ENCODE results near the gene FSHR. TPM values are rescaled to one million over a fixed set of nuclear protein-coding genes. Genes with fewer than 3 reads are reported as not detected.

The FSHR gene, protein sequence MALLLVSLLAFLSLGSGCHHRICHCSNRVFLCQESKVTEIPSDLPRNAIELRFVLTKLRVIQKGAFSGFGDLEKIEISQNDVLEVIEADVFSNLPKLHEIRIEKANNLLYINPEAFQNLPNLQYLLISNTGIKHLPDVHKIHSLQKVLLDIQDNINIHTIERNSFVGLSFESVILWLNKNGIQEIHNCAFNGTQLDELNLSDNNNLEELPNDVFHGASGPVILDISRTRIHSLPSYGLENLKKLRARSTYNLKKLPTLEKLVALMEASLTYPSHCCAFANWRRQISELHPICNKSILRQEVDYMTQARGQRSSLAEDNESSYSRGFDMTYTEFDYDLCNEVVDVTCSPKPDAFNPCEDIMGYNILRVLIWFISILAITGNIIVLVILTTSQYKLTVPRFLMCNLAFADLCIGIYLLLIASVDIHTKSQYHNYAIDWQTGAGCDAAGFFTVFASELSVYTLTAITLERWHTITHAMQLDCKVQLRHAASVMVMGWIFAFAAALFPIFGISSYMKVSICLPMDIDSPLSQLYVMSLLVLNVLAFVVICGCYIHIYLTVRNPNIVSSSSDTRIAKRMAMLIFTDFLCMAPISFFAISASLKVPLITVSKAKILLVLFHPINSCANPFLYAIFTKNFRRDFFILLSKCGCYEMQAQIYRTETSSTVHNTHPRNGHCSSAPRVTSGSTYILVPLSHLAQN
- polyA plus RNA-seq = not detected
- long read RNA-seq, donor 1 = 0 reads
- long read RNA-seq, donor 2 = 0 reads
- long read RNA-seq, donor 3 = 0 reads
- long read RNA-seq, donor 4 = 0 reads
- long read RNA-seq, donor 5 = 0 reads
- long read RNA-seq, donor 6 = 0 reads
- long read RNA-seq, donor 7 = 0 reads
- long read RNA-seq, donor 8 = 0 reads
- long read RNA-seq, donor 9 = 0 reads
- long read RNA-seq, donor 10 = 0 reads
- long read RNA-seq, donor 11 = 0 reads

DNA sequence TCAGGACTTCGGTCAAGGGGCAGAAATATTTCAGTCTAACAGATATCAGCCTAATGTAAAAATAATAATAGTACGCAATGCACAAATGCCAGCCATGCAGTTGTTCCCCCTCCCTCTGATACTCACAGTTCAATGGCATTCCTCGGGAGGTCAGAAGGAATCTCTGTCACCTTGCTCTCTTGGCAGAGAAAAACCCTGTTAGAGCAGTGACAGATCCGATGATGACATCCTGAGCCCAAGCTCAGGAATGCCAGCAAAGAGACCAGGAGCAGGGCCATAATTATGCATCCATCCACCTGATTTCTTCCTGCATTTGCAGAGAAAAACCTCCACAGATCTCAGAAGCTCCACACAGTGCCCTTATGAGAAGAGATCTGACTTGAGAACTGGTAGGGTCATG, at the start of gene FSHR:
TSS of gene FSHR (minus strand) at position 376 of the 400 bp plus-strand sequence. CDS start at position 278, 98 bp downstream.
- Histone ChIP-seq H3K9me3 (ENCODE audit: control insufficient read depth, low read depth, low read length) (no peaks in the 10 kb centered on the region), H3K4me1 (ENCODE audit: control insufficient read depth, insufficient read depth, low read length) (no peaks in the 10 kb centered on the region), H3K27ac (ENCODE audit: low read length) (no peak within 1 kb of the TSS), H3K4me3 (ENCODE audit: low read length) (no peak within 1 kb of the TSS), H3K27me3 (ENCODE audit: control insufficient read depth, insufficient read depth, low read length) (no peaks in the 10 kb centered on the region), H3K36me3 (ENCODE audit: control insufficient read depth, insufficient read depth, low read length) (no peaks in the 10 kb centered on the region)
- no peak for DNase-seq
- no CpG with 5 or more reads among the region's 4 CpGs for WGBS (ENCODE audit: insufficient coverage, low lambda C conversion rate)

DNA sequence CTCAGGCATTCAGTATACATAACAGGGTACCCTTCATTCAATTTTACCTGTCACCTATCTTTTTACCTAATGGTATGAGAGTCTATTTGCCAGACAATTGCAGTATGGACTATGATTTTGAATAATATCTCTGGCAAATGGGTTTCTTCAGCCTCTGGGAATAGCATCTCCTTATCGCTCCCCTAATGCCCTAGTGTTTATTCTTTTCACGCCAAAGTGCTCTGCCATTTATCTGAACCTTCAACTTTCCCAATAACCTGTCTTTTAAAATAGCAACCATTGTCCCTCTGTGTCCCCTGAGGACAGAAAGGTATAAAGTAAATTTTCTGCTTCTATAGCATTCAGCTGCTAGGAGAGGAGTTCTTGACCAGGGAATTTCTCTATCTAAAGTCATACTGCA, 45.0 kb upstream of the FSHR start:
- H3K27me3 ChIP-seq (ENCODE audit: control insufficient read depth, insufficient read depth, low read length) = no peaks in the 10 kb centered on the region
- DNase-seq = no peak
- no peak overlapping the region for H3K4me3 ChIP-seq (ENCODE audit: low read length)
- no peaks in the 10 kb centered on the region for H3K4me1 ChIP-seq (ENCODE audit: control insufficient read depth, insufficient read depth, low read length)
- H3K9me3 ChIP-seq (ENCODE audit: control insufficient read depth, low read depth, low read length) = no peaks in the 10 kb centered on the region
- no peak overlapping the region for H3K27ac ChIP-seq (ENCODE audit: low read length)
- WGBS (ENCODE audit: insufficient coverage, low lambda C conversion rate) = no CpG with 5 or more reads among the region's 2 CpGs
- no peaks in the 10 kb centered on the region for H3K36me3 ChIP-seq (ENCODE audit: control insufficient read depth, insufficient read depth, low read length)

DNA sequence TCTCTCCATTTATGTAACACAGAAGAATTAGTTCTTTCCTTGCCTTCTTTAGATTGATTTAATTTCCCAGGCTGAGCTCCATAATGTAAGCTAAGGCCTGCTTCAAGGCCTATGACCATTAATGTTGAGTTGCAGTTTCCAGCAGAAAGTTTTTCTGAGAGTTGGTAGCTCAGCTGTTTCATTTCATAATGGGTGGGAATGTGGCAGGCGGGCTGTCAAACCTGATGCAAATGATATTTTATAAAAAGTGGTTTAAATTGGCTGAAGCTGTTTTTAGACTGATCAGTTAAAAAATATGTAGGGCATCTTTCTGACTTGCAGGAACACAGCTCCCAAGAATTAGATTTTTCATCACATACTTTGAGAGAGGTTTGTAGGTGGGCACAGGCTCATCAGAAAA, 40.4 kb upstream of the FSHR start:
- Histone ChIP-seq H3K9me3 (ENCODE audit: control insufficient read depth, low read depth, low read length) (no peaks in the 10 kb centered on the region), H3K27me3 (ENCODE audit: control insufficient read depth, insufficient read depth, low read length) (no peaks in the 10 kb centered on the region), H3K36me3 (ENCODE audit: control insufficient read depth, insufficient read depth, low read length) (no peaks in the 10 kb centered on the region), H3K27ac (ENCODE audit: low read length) (no peak overlapping the region), H3K4me3 (ENCODE audit: low read length) (no peak overlapping the region), H3K4me1 (ENCODE audit: control insufficient read depth, insufficient read depth, low read length) (no peaks in the 10 kb centered on the region)
- DNase-seq = no peak
- WGBS (ENCODE audit: insufficient coverage, low lambda C conversion rate) = no CpG with 5 or more reads among the region's 1 CpG

DNA sequence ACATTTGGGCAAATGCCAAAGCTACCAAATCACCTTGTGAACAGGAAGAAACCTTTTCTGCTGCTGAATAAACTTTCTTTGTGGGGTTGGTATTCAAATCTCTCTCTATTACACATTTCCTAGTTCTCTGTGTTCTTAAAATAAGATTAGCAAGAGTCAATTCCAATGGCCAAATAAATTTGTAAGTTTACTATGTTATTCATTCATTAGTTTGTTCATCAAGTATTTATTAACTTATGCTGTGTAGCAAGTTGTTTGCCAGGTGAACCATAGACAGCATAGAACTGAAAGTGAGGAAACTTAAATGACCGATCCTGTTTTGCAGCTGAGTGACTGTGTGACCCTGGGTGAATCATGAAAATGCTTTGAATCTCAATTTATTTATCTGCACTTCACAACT, 37.7 kb upstream of the FSHR start:
- Histone ChIP-seq H3K36me3 (ENCODE audit: control insufficient read depth, insufficient read depth, low read length) (no peaks in the 10 kb centered on the region), H3K27me3 (ENCODE audit: control insufficient read depth, insufficient read depth, low read length) (no peaks in the 10 kb centered on the region), H3K9me3 (ENCODE audit: control insufficient read depth, low read depth, low read length) (no peaks in the 10 kb centered on the region), H3K4me1 (ENCODE audit: control insufficient read depth, insufficient read depth, low read length) (no peaks in the 10 kb centered on the region), H3K4me3 (ENCODE audit: low read length) (no peak overlapping the region), H3K27ac (ENCODE audit: low read length) (no peak overlapping the region)
- no peak for DNase-seq
- no CpG with 5 or more reads among the region's 1 CpG for WGBS (ENCODE audit: insufficient coverage, low lambda C conversion rate)

DNA sequence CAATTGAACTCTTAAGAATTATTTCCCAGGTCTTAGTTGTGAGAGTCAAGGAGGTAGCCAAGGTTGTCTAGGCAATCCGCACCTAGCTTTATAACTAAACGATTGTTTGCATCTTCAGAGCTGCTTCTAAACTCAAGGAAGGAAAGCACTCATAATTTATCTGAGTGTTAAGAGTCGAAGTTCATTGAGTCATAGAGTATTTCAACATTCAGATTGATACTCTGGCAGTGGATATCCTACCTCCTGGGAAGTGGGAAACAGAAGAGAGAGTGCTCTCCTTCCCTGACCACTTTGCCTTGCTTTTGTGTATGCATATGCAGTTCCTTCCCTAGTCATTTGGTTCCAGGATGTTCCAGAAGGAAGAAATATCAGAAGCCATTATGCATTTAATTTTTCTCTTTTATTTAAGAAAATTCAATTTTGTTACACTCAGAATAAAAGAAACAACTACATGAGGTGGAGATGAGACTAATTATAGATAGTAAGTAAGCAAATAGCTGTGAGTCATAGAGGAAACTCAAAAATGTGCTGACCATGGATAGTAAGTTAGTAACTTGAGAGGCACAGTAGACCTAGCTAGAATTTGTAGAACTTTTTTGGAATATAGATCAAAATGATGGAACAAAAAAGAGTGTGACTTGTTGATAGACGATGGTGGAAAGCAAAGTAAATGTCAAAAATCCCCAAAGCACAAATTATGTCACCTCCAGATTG, 35.4 kb upstream of the FSHR start:
- Histone ChIP-seq H3K4me3 (ENCODE audit: low read length) (no peak overlapping the region), H3K4me1 (ENCODE audit: control insufficient read depth, insufficient read depth, low read length) (no peaks in the 10 kb centered on the region), H3K27me3 (ENCODE audit: control insufficient read depth, insufficient read depth, low read length) (no peaks in the 10 kb centered on the region), H3K9me3 (ENCODE audit: control insufficient read depth, low read depth, low read length) (no peaks in the 10 kb centered on the region), H3K27ac (ENCODE audit: low read length) (no peak overlapping the region), H3K36me3 (ENCODE audit: control insufficient read depth, insufficient read depth, low read length) (no peaks in the 10 kb centered on the region)
- DNase-seq = no peak
- WGBS (ENCODE audit: insufficient coverage, low lambda C conversion rate) = no CpG with 5 or more reads among the region's 4 CpGs

DNA sequence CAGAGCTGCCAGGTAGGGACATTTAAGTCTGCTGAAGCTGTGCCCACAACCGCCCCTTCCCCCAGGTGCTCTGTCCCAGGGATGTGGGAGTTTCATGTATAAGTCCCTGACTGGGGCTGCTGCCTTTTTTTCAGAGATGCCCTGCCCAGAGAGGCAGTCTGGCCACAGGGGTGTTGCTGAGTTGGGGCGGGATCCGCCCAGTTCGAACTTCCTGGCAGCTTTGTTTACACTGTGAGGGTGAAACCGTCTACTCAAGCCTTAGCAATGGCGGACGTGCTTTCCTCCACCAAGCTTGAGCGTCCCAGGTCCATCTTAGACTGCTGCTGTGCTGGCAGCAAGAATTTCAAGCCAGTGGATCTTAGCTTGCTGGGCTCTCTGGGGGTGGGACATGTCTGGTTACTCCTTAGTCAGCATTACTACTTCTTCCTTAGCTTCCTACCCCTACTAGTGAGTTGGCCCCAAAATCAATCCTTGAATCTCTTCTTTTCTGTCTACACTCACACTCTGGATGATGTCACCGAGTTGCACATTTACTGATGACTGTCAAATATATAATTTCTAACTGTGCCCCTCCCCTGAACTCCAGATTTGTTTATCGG, 31.8 kb upstream of the FSHR start:
- Histone ChIP-seq H3K27ac (ENCODE audit: low read length) (no peak overlapping the region), H3K27me3 (ENCODE audit: control insufficient read depth, insufficient read depth, low read length) (no peaks in the 10 kb centered on the region), H3K4me1 (ENCODE audit: control insufficient read depth, insufficient read depth, low read length) (no peaks in the 10 kb centered on the region), H3K4me3 (ENCODE audit: low read length) (no peak overlapping the region), H3K9me3 (ENCODE audit: control insufficient read depth, low read depth, low read length) (no peaks in the 10 kb centered on the region), H3K36me3 (ENCODE audit: control insufficient read depth, insufficient read depth, low read length) (no peaks in the 10 kb centered on the region)
- 83% methylated on average over 1 of the region's 10 CpGs for WGBS (ENCODE audit: insufficient coverage, low lambda C conversion rate)
- no peak for DNase-seq

DNA sequence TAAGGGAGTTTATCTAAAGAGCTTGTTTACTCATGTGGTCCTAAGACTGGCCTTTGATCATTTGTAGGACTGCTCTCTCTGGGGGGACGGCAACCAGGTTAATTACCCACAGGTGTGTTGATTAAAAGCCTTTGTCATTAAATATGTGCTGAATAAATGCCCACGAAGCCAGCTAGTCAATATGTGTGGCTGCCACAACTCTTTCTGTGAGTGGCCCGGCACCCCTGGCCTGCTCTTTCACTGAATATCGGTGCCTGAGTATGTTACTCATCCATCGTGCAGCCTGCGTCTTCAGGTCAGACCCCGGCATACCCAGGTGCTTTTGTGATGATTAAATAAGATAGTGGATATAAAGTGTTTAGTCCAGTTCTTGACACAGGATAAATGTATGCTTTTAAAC, 24.3 kb upstream of the FSHR start:
- no CpG with 5 or more reads among the region's 7 CpGs for WGBS (ENCODE audit: insufficient coverage, low lambda C conversion rate)
- H3K4me1 ChIP-seq (ENCODE audit: control insufficient read depth, insufficient read depth, low read length) = no peaks in the 10 kb centered on the region
- DNase-seq = no peak
- H3K27me3 ChIP-seq (ENCODE audit: control insufficient read depth, insufficient read depth, low read length) = no peaks in the 10 kb centered on the region
- H3K36me3 ChIP-seq (ENCODE audit: control insufficient read depth, insufficient read depth, low read length) = no peaks in the 10 kb centered on the region
- H3K27ac ChIP-seq (ENCODE audit: low read length) = no peak overlapping the region
- no peaks in the 10 kb centered on the region for H3K9me3 ChIP-seq (ENCODE audit: control insufficient read depth, low read depth, low read length)
- H3K4me3 ChIP-seq (ENCODE audit: low read length) = no peak overlapping the region

DNA sequence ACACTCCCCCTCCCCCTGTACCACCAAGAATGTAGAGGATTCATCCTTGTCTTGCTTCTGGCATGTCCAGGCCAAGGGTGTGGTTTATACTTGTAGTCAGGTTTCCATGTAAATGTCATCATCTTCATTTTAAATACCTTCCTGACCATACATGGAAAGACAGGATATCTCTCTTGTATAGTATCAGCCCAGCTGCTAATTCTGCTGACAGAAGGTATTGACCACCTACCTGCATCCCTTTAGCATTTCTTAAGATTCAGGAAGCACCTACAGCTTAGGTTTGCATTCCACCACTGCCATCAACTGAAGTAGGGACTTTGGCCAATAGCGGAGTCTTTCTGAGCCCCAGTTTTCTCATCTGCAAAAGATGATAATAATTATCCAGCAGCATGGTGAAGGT, 22.9 kb upstream of the FSHR start:
- H3K27ac ChIP-seq (ENCODE audit: low read length) = no peak overlapping the region
- no CpG with 5 or more reads among the region's 1 CpG for WGBS (ENCODE audit: insufficient coverage, low lambda C conversion rate)
- no peaks in the 10 kb centered on the region for H3K27me3 ChIP-seq (ENCODE audit: control insufficient read depth, insufficient read depth, low read length)
- no peaks in the 10 kb centered on the region for H3K9me3 ChIP-seq (ENCODE audit: control insufficient read depth, low read depth, low read length)
- H3K4me1 ChIP-seq (ENCODE audit: control insufficient read depth, insufficient read depth, low read length) = no peaks in the 10 kb centered on the region
- no peak overlapping the region for H3K4me3 ChIP-seq (ENCODE audit: low read length)
- DNase-seq = no peak
- H3K36me3 ChIP-seq (ENCODE audit: control insufficient read depth, insufficient read depth, low read length) = no peaks in the 10 kb centered on the region

DNA sequence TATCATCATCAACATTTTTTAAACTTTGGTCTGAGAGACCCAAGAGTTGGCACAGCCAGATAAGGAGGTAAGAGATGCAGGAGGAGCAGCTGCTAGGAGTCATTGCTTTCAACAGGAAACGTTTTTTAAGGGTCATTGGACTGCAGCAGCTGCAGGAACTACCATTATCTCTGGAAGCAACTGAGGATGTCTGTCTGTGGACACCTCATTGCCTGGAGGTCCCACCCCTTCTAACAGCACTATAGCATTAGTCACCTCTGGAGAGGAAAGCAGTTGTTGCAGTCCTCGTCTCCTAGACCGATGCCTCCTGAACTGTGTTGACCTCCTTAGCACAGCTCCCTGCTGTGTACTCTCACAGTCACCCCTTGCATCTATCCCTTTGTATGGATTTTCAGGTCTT, 21.5 kb upstream of the FSHR start:
- no peaks in the 10 kb centered on the region for H3K36me3 ChIP-seq (ENCODE audit: control insufficient read depth, insufficient read depth, low read length)
- H3K9me3 ChIP-seq (ENCODE audit: control insufficient read depth, low read depth, low read length) = no peaks in the 10 kb centered on the region
- no peak for DNase-seq
- no peak overlapping the region for H3K27ac ChIP-seq (ENCODE audit: low read length)
- no peaks in the 10 kb centered on the region for H3K27me3 ChIP-seq (ENCODE audit: control insufficient read depth, insufficient read depth, low read length)
- H3K4me1 ChIP-seq (ENCODE audit: control insufficient read depth, insufficient read depth, low read length) = no peaks in the 10 kb centered on the region
- WGBS (ENCODE audit: insufficient coverage, low lambda C conversion rate) = no CpG with 5 or more reads among the region's 3 CpGs
- no peak overlapping the region for H3K4me3 ChIP-seq (ENCODE audit: low read length)

DNA sequence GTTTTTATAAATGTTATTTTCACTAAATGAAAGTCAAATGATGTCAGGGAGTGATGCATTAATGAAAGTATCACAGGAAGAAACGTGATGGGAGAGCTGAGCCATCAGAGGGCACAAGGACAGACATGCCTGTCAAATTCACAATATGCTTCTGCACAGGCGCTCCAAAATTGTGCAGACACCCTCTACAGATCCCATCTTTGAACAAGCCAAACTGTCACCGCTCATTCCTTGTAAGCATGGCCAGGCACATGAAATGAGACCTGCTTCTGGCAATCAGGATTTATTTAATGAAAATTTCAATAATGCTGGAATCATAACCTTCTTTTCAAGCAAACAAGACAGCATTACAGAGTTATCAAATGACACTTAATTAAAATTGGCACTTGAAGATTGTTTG, 20.4 kb upstream of the FSHR start:
- Histone ChIP-seq H3K27ac (ENCODE audit: low read length) (no peak overlapping the region), H3K36me3 (ENCODE audit: control insufficient read depth, insufficient read depth, low read length) (no peaks in the 10 kb centered on the region), H3K27me3 (ENCODE audit: control insufficient read depth, insufficient read depth, low read length) (no peaks in the 10 kb centered on the region), H3K4me1 (ENCODE audit: control insufficient read depth, insufficient read depth, low read length) (no peaks in the 10 kb centered on the region), H3K4me3 (ENCODE audit: low read length) (no peak overlapping the region), H3K9me3 (ENCODE audit: control insufficient read depth, low read depth, low read length) (no peaks in the 10 kb centered on the region)
- no CpG with 5 or more reads among the region's 3 CpGs for WGBS (ENCODE audit: insufficient coverage, low lambda C conversion rate)
- DNase-seq = no peak
